WI38 (cell line): ENCODE data around the gene BNIP3.

ENCODE experiments used
- H3K4me3 ChIP-seq: 2 replicates; pipeline ENCODE4 v1.5.1; 2011; ENCODE audit warnings: low read depth, mild to moderate bottlenecking, control low read depth, low read length
- CTCF ChIP-seq: IDR thresholded peaks from 2 replicates; pipeline ENCODE4 v1.5.1; 2012; ENCODE audit warnings: low read depth, mild to moderate bottlenecking, control low read depth, low read length

Gene BNIP3

GRCh38 chr10:131929122-131929845 is 52.4 kb downstream of the BNIP3 start:
- H3K4me3 ChIP-seq, result no peak overlapping the region
- no peak for TF ChIP-seq CTCF

GRCh38 chr10:131928248-131929095 is 53.3 kb downstream of the BNIP3 start:
- H3K4me3 ChIP-seq, result no peak overlapping the region
- TF ChIP-seq CTCF, result no peak

GRCh38 chr10:131926743-131927595 is 54.8 kb downstream of the BNIP3 start:
- no peak for TF ChIP-seq CTCF
- H3K4me3 ChIP-seq, result no peak overlapping the region

- H3K4me3 ChIP-seq, result no peak overlapping the region
- no peak for TF ChIP-seq CTCF
Measured at GRCh38 chr10:131926253-131926652, 55.5 kb downstream of the BNIP3 start.

- TF ChIP-seq CTCF, result no peak
Measured at GRCh38 chr10:131925716-131926115, 56.0 kb downstream of the BNIP3 start.

GRCh38 chr10:131925011-131925649 is 56.6 kb downstream of the BNIP3 start:
- no peak for TF ChIP-seq CTCF

More at GRCh38 chr10:131925716-131926115, 56.0 kb downstream of the BNIP3 start:
- H3K4me3 ChIP-seq, result no peak overlapping the region

More at GRCh38 chr10:131925011-131925649, 56.6 kb downstream of the BNIP3 start:
- H3K4me3 ChIP-seq, result no peak overlapping the region
